ENCODE data around the gene FA2H.
"Not testable (repeated sequence)": the region's sequence is repeated elsewhere in the genome, so short reads cannot be mapped to it uniquely, and the experiment has no call there.

Gene FA2H

GRCh38 chr16:74774223-74775139 lies at the start of gene FA2H:
FA2H (minus strand) TSS chr16:74774820; CDS start chr16:74774755, 65 bp downstream.
- in situ Hi-C loops (cut with HindIII; ENCODE audit: low sequenced_read_pairs), result no loop called here

- in situ Hi-C loops (cut with HindIII; ENCODE audit: low sequenced_read_pairs), result no loop called here
These were observed 43.2 kb upstream of the FA2H start for GRCh38 chr16:74817851-74818250.

GRCh38 chr16:74813109-74813641 lies 38.6 kb upstream of the FA2H start:
- in situ Hi-C loops (cut with HindIII; ENCODE audit: low sequenced_read_pairs), result no loop called here

- in situ Hi-C loops (cut with HindIII; ENCODE audit: low sequenced_read_pairs), result no loop called here
These were observed 37.3 kb upstream of the FA2H start for GRCh38 chr16:74811911-74812310.

GRCh38 chr16:74811216-74811615 lies 36.6 kb upstream of the FA2H start:
- in situ Hi-C loops (cut with HindIII; ENCODE audit: low sequenced_read_pairs), result not testable (repeated sequence)

DNA sequence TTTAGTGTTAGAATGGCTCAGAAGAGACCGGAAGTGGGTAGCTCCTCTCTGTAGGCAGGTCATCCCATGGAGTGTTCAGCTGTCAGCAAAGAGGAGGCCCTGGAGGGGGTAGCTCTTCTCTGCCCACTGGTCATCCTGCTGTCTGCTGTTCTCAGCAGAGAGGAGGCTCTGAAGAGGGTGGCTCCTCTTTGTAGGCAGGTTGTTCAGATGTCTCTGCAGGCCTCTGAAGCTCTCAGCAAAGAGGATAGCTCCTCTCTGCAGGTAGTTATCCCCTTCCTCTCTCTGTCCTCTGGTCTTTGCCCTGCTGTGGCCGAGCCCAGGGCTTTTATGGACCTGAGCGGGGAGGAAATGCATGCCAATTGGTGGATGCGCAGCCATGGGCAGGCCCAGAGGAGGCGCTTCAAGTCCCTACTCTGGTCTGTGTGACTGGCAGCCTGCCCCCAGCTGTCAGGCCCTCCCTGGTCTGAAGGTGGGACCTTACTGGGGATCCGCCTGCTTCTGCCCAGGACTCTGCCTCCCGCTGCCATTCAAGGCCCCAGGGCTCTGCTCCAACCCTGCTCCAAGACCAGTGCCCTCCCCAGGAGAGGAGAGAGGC lies 32.5 kb upstream of the FA2H start:
- in situ Hi-C loops (cut with HindIII; ENCODE audit: low sequenced_read_pairs), result no loop called here

- in situ Hi-C loops (cut with HindIII; ENCODE audit: low sequenced_read_pairs), result no loop called here
These were observed 25.7 kb upstream of the FA2H start for GRCh38 chr16:74800216-74800871.

GRCh38 chr16:74797414-74797813 lies 22.8 kb upstream of the FA2H start:
- in situ Hi-C loops (cut with HindIII; ENCODE audit: low sequenced_read_pairs), result no loop called here

DNA sequence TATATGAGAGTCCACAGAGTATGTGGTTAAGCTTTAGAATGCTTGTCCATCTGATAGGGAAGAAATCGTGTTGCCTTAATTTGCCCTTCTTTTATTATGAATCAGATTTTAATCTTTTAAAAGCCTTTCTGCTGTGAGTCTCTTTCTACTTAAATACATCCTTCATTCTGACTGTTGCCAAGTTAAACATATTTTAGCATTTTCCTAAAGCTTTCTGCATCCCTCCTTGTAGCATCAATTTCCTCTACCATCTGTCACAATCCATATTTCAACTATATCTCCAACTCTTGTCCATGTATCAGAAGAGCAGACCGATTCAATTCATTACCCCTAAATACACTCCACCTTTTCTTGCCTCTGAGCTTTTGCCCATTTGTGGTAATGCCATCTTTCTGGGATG lies 20.5 kb upstream of the FA2H start:
- in situ Hi-C loops (cut with HindIII; ENCODE audit: low sequenced_read_pairs), result no loop called here

- in situ Hi-C loops (cut with HindIII; ENCODE audit: low sequenced_read_pairs), result no loop called here
These were observed 20.0 kb upstream of the FA2H start for GRCh38 chr16:74794668-74795067.

GRCh38 chr16:74793571-74793970 lies 19.0 kb upstream of the FA2H start:
- in situ Hi-C loops (cut with HindIII; ENCODE audit: low sequenced_read_pairs), result no loop called here

- in situ Hi-C loops (cut with HindIII; ENCODE audit: low sequenced_read_pairs), result no loop called here
These were observed 17.6 kb upstream of the FA2H start for GRCh38 chr16:74792225-74792624.

DNA sequence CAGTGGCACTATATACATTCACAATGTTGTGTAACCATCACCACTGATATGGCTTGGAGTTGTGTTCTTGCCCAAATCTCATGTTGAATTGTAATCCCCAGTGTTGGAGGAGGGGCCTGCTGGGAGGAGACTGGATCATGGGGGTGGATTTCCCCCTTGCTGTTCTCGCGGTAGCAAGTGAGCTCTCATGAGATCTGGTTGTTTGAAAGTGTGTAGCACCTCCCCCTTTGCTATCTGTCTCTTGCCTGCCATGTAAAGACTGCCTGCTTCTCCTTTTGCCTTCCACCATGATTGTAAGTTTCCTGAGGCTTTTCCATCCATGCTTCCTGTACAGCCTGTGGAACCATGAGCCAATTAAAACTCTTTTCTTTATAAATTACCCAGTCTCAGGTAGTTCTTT lies 17.1 kb upstream of the FA2H start:
- in situ Hi-C loops (cut with HindIII; ENCODE audit: low sequenced_read_pairs), result not testable (repeated sequence)

- in situ Hi-C loops (cut with HindIII; ENCODE audit: low sequenced_read_pairs), result no loop called here
These were observed 13.5 kb upstream of the FA2H start for GRCh38 chr16:74788108-74788507.

GRCh38 chr16:74785031-74785430 lies 10.4 kb upstream of the FA2H start:
- in situ Hi-C loops (cut with HindIII; ENCODE audit: low sequenced_read_pairs), result no loop called here

DNA sequence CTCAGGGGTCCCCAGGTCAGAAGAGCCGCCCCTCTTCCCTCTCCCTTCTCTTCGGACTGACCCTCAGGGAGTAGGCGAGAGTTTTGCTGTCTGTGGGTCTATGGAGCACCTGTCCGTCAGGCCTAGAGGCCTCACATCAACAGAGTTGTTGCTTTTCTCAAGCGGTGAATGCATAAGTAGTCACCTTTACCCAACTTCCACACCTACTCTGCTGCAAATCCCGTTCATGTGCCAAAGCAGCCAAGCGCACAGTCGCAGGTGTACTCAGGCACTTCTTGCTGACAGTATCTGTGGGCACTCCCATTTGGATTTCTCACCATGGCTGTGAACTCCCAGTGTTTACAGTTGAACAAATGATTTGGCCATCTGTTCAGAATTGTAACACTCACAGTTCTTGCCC lies 4.0 kb upstream of the FA2H start:
- in situ Hi-C loops (cut with HindIII; ENCODE audit: low sequenced_read_pairs), result no loop called here

GRCh38 chr16:74776926-74777325 lies 2.3 kb upstream of the FA2H start:
- in situ Hi-C loops (cut with HindIII; ENCODE audit: low sequenced_read_pairs), result no loop called here

GRCh38 chr16:74775255-74775654 lies 635 bp upstream of the FA2H start:
- in situ Hi-C loops (cut with HindIII; ENCODE audit: low sequenced_read_pairs), result no loop called here

DNA sequence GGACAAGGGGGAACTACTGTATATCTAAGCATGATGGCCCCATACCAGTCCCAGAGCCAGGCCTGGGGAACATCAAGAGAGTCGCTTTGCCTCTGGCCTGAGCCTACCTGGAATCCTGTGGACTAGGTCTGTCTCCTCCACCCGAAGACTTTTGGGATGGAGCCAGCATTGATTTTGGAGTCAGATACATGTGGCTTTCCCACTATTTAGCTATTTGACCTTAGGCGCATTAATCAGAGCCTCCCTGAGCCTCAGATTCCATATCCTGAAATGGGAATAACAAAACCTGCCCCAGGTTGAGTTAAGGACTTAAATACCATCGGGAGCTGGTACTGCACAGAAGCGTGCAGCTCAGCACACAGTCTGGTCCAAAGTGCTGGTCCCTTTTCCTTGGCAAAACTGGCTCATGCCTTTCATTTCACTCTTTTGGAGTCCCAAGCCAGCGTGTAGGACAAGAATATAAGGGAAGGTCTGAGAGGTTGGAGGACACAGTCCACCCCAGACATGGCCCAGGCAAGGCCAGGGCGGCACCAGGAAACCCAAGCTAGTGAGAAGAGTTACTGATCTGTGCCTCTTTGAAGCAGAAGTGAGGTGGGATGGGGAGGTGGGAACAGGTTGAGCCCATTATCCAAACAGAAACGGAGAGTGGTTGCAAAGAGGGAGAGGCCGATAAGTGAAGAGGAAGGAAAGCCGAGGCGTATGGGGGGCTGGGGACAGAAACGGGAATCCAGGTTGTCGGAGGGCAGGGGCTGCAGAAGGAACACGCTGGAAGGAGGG lies 986 bp downstream of the FA2H start:
- in situ Hi-C loops (cut with HindIII; ENCODE audit: low sequenced_read_pairs), result no loop called here

GRCh38 chr16:74771656-74772315 lies 2.8 kb downstream of the FA2H start:
- in situ Hi-C loops (cut with HindIII; ENCODE audit: low sequenced_read_pairs), result no loop called here
